ENCODE results near the gene CMYA5. TPM values are rescaled to one million over a fixed set of nuclear protein-coding genes. Genes with fewer than 3 reads are reported as not detected.

Gene CMYA5
- total and polyA plus RNA-seq, 2 of the 4 experiments (the other 2 are of a cell fraction) = 0.39 to 0.90 TPM

GRCh38 chr5:79750611-79751510 lies 61.2 kb downstream of the CMYA5 start:
- intact Hi-C loops (cut with micrococcal nuclease) (no loop called here), dilution Hi-C loops (cut with HindIII; ENCODE audit: low sequenced_read_pairs, unreplicated experiment) (no loop called here), in situ Hi-C loops (cut with MboI; ENCODE audit: low sequenced_read_pairs) (no loop called here)
- DNase-seq (no peak), ATAC-seq (ENCODE audit: low read depth) (no peak)
- TF ChIP-seq MXI1 (IDR thresholded peaks at IDR 0.05; ENCODE audit: borderline replicate concordance, low read depth, low read length) (no peak), MAFK (IDR thresholded peaks at IDR 0.05; ENCODE audit: low read depth, low read length) (no peak), BHLHE40 (IDR thresholded peaks at IDR 0.05; ENCODE audit: low read depth, low read length) (no peak), RCOR1 (IDR thresholded peaks at IDR 0.05; ENCODE audit: insufficient replicate concordance, low read length) (no peak), RAD21 (IDR thresholded peaks at IDR 0.05; ENCODE audit: low read length) (no peak), USF2 (IDR thresholded peaks at IDR 0.05; ENCODE audit: low read depth, low read length) (no peak), MAZ (IDR thresholded peaks at IDR 0.05; ENCODE audit: borderline replicate concordance, low read depth, low read length) (no peak), CEBPB (IDR thresholded peaks at IDR 0.05; ENCODE audit: low read depth, low read length) (no peak), CHD1 (IDR thresholded peaks at IDR 0.05; ENCODE audit: low read depth, low read length) (no peak), RFX5 (IDR thresholded peaks at IDR 0.05; ENCODE audit: low read depth, low read length) (no peak), SMC3 (IDR thresholded peaks at IDR 0.05; ENCODE audit: low read depth, low read length) (no peak), ELK1 (IDR thresholded peaks at IDR 0.05; ENCODE audit: borderline replicate concordance, low read depth, low read length) (no peak), NFE2L2 (IDR thresholded peaks at IDR 0.05; ENCODE audit: low read depth, low read length) (no peak)
- TF ChIP-seq, protein P1, sequence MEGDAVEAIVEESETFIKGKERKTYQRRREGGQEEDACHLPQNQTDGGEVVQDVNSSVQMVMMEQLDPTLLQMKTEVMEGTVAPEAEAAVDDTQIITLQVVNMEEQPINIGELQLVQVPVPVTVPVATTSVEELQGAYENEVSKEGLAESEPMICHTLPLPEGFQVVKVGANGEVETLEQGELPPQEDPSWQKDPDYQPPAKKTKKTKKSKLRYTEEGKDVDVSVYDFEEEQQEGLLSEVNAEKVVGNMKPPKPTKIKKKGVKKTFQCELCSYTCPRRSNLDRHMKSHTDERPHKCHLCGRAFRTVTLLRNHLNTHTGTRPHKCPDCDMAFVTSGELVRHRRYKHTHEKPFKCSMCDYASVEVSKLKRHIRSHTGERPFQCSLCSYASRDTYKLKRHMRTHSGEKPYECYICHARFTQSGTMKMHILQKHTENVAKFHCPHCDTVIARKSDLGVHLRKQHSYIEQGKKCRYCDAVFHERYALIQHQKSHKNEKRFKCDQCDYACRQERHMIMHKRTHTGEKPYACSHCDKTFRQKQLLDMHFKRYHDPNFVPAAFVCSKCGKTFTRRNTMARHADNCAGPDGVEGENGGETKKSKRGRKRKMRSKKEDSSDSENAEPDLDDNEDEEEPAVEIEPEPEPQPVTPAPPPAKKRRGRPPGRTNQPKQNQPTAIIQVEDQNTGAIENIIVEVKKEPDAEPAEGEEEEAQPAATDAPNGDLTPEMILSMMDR (conservative IDR thresholded peaks at IDR 0.05; ENCODE audit: low read depth, low read length) = no peak
- Histone ChIP-seq H2AK9ac (replicated peaks; ENCODE audit: low read depth, low read length, poor library complexity) (no peak overlapping the region), H3K4me2 (ENCODE audit: low read depth, low read length) (no peak overlapping the region), H2BK5ac (ENCODE audit: low read depth, low read length, poor library complexity, severe bottlenecking) (no peak overlapping the region), H3K9me1 (ENCODE audit: insufficient read depth, low read length) (no peaks in the 10 kb centered on the region), H3K18ac (ENCODE audit: low read depth, low read length) (no peak overlapping the region), H3K23ac (ENCODE audit: low read depth, low read length) (no peak overlapping the region), H4K5ac (ENCODE audit: low read depth, low read length) (no peak overlapping the region), H3K14ac (replicated peaks; ENCODE audit: low read depth, low read length) (no peak overlapping the region), H2BK15ac (ENCODE audit: low read depth, low read length) (no peak overlapping the region), H3K36me3 (ENCODE audit: control insufficient read depth, insufficient read depth, low read length) (no peaks in the 10 kb centered on the region), H2AK5ac (ENCODE audit: low read depth, low read length) (no peak overlapping the region), H3K79me1 (ENCODE audit: low read depth in 1 of 2, low read length in 2 of 2) (no peaks in the 10 kb centered on the region), H3K9me3 (ENCODE audit: control insufficient read depth, insufficient read depth, low read length) (no peaks in the 10 kb centered on the region), H2BK120ac (ENCODE audit: low read depth, low read length) (no peak overlapping the region), H3K9ac (ENCODE audit: low read depth, low read length) (no peak overlapping the region), H2AFZ (replicated peaks; ENCODE audit: low read length, poor library complexity) (no peak overlapping the region), H4K91ac (ENCODE audit: insufficient read depth, low read depth, low read length) (no peak overlapping the region), H3K27ac (ENCODE audit: insufficient read depth, low read length) (no peak overlapping the region), H3K27me3 (ENCODE audit: control insufficient read depth, insufficient read depth, low read length) (peaks cover 1% of the 10 kb centered on the region; the same call in 1 of the 2 replicates), H3K4me3 (ENCODE audit: insufficient read depth, low read depth, low read length) (no peak overlapping the region), H3K56ac (ENCODE audit: extremely low read depth, insufficient read depth, low read length) (no peak overlapping the region), H4K20me1 (ENCODE audit: insufficient read depth, low read length) (no peaks in the 10 kb centered on the region), H4K8ac (ENCODE audit: low read depth in 2 of 2, low read length in 2 of 2) (no peak overlapping the region), H2BK20ac (ENCODE audit: low read depth, low read length) (no peak overlapping the region), H3K4ac (ENCODE audit: low read depth, low read length) (no peak overlapping the region), H3K4me1 (ENCODE audit: control insufficient read depth, insufficient read depth, low read length) (no peaks in the 10 kb centered on the region)
- no TSS peak for BruUV-seq (replicated peaks)
- 48% methylated on average over 3 of the region's 8 CpGs; no CpG with 5 or more reads in 1 of the 2 experiments for WGBS, 2 experiments (ENCODE audit: extremely low coverage in 2 of 2, insufficient read length in 1 of 2)
- ChIA-PET CTCF (no interaction called here), POLR2A (ENCODE audit: unreplicated experiment) (no interaction called here)
